ENCODE results near the gene VSIR. TPM values are rescaled to one million over a fixed set of nuclear protein-coding genes. Genes with fewer than 3 reads are reported as not detected.

The VSIR gene
- total RNA-seq, 2 experiments from 2014 or later, result 41.4 to 47.3 TPM

- no peak overlapping the region for H3K4me3 Mint-ChIP-seq
- peaks cover 29% of the 10 kb centered on the region for H3K36me3 Mint-ChIP-seq
- H3K9me3 Mint-ChIP-seq, result no peaks in the 10 kb centered on the region
- H3K4me1 Mint-ChIP-seq, result peaks cover 95% of the 10 kb centered on the region
- H3K27me3 Mint-ChIP-seq, result no peaks in the 10 kb centered on the region
- DNase-seq, result no peak
- peak overlapping the region; percentile 84 for H3K27ac Mint-ChIP-seq
These were observed 20.8 kb downstream of the VSIR start for GRCh38 chr10:71752391-71753090.

- no peak for DNase-seq
These were observed 21.6 kb downstream of the VSIR start for GRCh38 chr10:71751515-71752224.

GRCh38 chr10:71750986-71751385, 22.3 kb downstream of the VSIR start:
- Mint-ChIP-seq H3K9me3 (no peaks in the 10 kb centered on the region), H3K4me3 (peak overlapping the region; percentile 7), H3K27me3 (no peaks in the 10 kb centered on the region), H3K4me1 (peaks cover 95% of the 10 kb centered on the region), H3K36me3 (peaks cover 33% of the 10 kb centered on the region), H3K27ac (peak overlapping the region; percentile 99)
- no peak for DNase-seq

More at GRCh38 chr10:71751515-71752224, 21.6 kb downstream of the VSIR start:
- H3K9me3 Mint-ChIP-seq, result no peaks in the 10 kb centered on the region
- peaks cover 95% of the 10 kb centered on the region for H3K4me1 Mint-ChIP-seq
- H3K4me3 Mint-ChIP-seq, result no peak overlapping the region
- H3K27me3 Mint-ChIP-seq, result no peaks in the 10 kb centered on the region
- H3K27ac Mint-ChIP-seq, result peak overlapping the region; percentile 84
- H3K36me3 Mint-ChIP-seq, result peaks cover 34% of the 10 kb centered on the region

- Mint-ChIP-seq H3K27ac (peak overlapping the region; percentile 99), H3K4me3 (peak overlapping the region; percentile 58), H3K27me3 (no peaks in the 10 kb centered on the region), H3K36me3 (peaks cover 33% of the 10 kb centered on the region), H3K4me1 (peaks cover 97% of the 10 kb centered on the region), H3K9me3 (no peaks in the 10 kb centered on the region)
- DNase-seq, result no peak
These were observed 23.0 kb downstream of the VSIR start for GRCh38 chr10:71750124-71750841.

- H3K27me3 Mint-ChIP-seq, result no peaks in the 10 kb centered on the region
- H3K27ac Mint-ChIP-seq, result peak overlapping the region; percentile 99
- peaks cover 35% of the 10 kb centered on the region for H3K36me3 Mint-ChIP-seq
- DNase-seq, result no peak
- H3K4me3 Mint-ChIP-seq, result peak overlapping the region; percentile 75
- peaks cover 95% of the 10 kb centered on the region for H3K4me1 Mint-ChIP-seq
- H3K9me3 Mint-ChIP-seq, result no peaks in the 10 kb centered on the region
These were observed 23.9 kb downstream of the VSIR start for GRCh38 chr10:71749396-71749795.

GRCh38 chr10:71748671-71749191, 24.6 kb downstream of the VSIR start:
- peak overlapping the region; percentile 75 for H3K4me3 Mint-ChIP-seq
- H3K9me3 Mint-ChIP-seq, result no peaks in the 10 kb centered on the region
- H3K4me1 Mint-ChIP-seq, result peaks cover 95% of the 10 kb centered on the region
- H3K36me3 Mint-ChIP-seq, result peaks cover 32% of the 10 kb centered on the region
- DNase-seq, result peak; percentile 82
- no peaks in the 10 kb centered on the region for H3K27me3 Mint-ChIP-seq
- H3K27ac Mint-ChIP-seq, result peak overlapping the region; percentile 99

- Mint-ChIP-seq H3K4me3 (peak overlapping the region; percentile 75), H3K9me3 (no peaks in the 10 kb centered on the region), H3K27me3 (no peaks in the 10 kb centered on the region), H3K4me1 (peaks cover 90% of the 10 kb centered on the region), H3K27ac (peak overlapping the region; percentile 99), H3K36me3 (peaks cover 38% of the 10 kb centered on the region)
- DNase-seq, result no peak
These were observed 25.5 kb downstream of the VSIR start for GRCh38 chr10:71747551-71748523.

GRCh38 chr10:71747039-71747531, 26.2 kb downstream of the VSIR start:
- peaks cover 5% of the 10 kb centered on the region for H3K9me3 Mint-ChIP-seq
- peak overlapping the region; percentile 42 for H3K4me3 Mint-ChIP-seq
- no peak for DNase-seq
- peak overlapping the region; percentile 99 for H3K27ac Mint-ChIP-seq
- peaks cover 41% of the 10 kb centered on the region for H3K36me3 Mint-ChIP-seq
- H3K27me3 Mint-ChIP-seq, result no peaks in the 10 kb centered on the region
- peaks cover 90% of the 10 kb centered on the region for H3K4me1 Mint-ChIP-seq

GRCh38 chr10:71746344-71747037, 26.8 kb downstream of the VSIR start:
- Mint-ChIP-seq H3K27me3 (no peaks in the 10 kb centered on the region), H3K36me3 (peaks cover 43% of the 10 kb centered on the region), H3K4me1 (peaks cover 90% of the 10 kb centered on the region), H3K27ac (peak overlapping the region; percentile 99), H3K9me3 (peaks cover 7% of the 10 kb centered on the region), H3K4me3 (peak overlapping the region; percentile 42)
- DNase-seq, result no peak

GRCh38 chr10:71745664-71746250, 27.6 kb downstream of the VSIR start:
- Mint-ChIP-seq H3K4me3 (no peak overlapping the region), H3K27me3 (no peaks in the 10 kb centered on the region), H3K9me3 (peaks cover 7% of the 10 kb centered on the region), H3K27ac (peak overlapping the region; percentile 99), H3K36me3 (peaks cover 42% of the 10 kb centered on the region), H3K4me1 (peaks cover 92% of the 10 kb centered on the region)
- no peak for DNase-seq

- Mint-ChIP-seq H3K27ac (peak overlapping the region; percentile 22), H3K4me1 (peaks cover 92% of the 10 kb centered on the region), H3K9me3 (peaks cover 7% of the 10 kb centered on the region), H3K27me3 (no peaks in the 10 kb centered on the region), H3K4me3 (no peak overlapping the region), H3K36me3 (peaks cover 37% of the 10 kb centered on the region)
- no peak for DNase-seq
These were observed 28.2 kb downstream of the VSIR start for GRCh38 chr10:71744897-71745663.

- Mint-ChIP-seq H3K4me1 (peaks cover 92% of the 10 kb centered on the region), H3K27me3 (no peaks in the 10 kb centered on the region), H3K27ac (peak overlapping the region; percentile 71), H3K4me3 (no peak overlapping the region), H3K9me3 (peaks cover 7% of the 10 kb centered on the region), H3K36me3 (peaks cover 37% of the 10 kb centered on the region)
- DNase-seq, result no peak
These were observed 29.5 kb downstream of the VSIR start for GRCh38 chr10:71743866-71744265.
